ENCODE measurements around the gene GPR25.

Gene GPR25

GRCh38 chr1:200856716-200857357 is 15.9 kb upstream of the GPR25 start:
- TF ChIP-seq BACH2 (CRISPR knock-in tag; IDR thresholded peaks at IDR 0.05; ENCODE audit: borderline replicate concordance) (no peak), POU6F1 (CRISPR knock-in tag; IDR thresholded peaks at IDR 0.05; ENCODE audit: borderline replicate concordance, low read depth) (no peak), TCF4 (CRISPR knock-in tag; IDR thresholded peaks at IDR 0.05; ENCODE audit: borderline replicate concordance) (no peak), CSDC2 (CRISPR knock-in tag; IDR thresholded peaks at IDR 0.05) (no peak), PATZ1 (CRISPR knock-in tag; IDR thresholded peaks at IDR 0.05; ENCODE audit: borderline replicate concordance) (no peak), CREB5 (CRISPR knock-in tag; IDR thresholded peaks at IDR 0.05; ENCODE audit: low read depth) (no peak), ISL1 (CRISPR knock-in tag; IDR thresholded peaks at IDR 0.05) (no peak), ZFP3 (CRISPR knock-in tag; IDR thresholded peaks at IDR 0.05) (no peak), ZNF70 (CRISPR knock-in tag; IDR thresholded peaks at IDR 0.05) (no peak), ZNF8 (CRISPR knock-in tag; IDR thresholded peaks at IDR 0.05) (no peak), TSHZ2 (CRISPR knock-in tag; IDR thresholded peaks at IDR 0.05) (no peak)
- ATAC-seq, result peak; percentile 47

- ATAC-seq, result no peak
- no peak for TF ChIP-seq ZNF70 (CRISPR knock-in tag; IDR thresholded peaks at IDR 0.05)
- no peak for TF ChIP-seq OSR1 (CRISPR knock-in tag; IDR thresholded peaks at IDR 0.05)
- no peak for TF ChIP-seq RARB (CRISPR knock-in tag; IDR thresholded peaks at IDR 0.05)
- TF ChIP-seq TSHZ2 (CRISPR knock-in tag; IDR thresholded peaks at IDR 0.05), result no peak
- TF ChIP-seq CREB5 (CRISPR knock-in tag; IDR thresholded peaks at IDR 0.05; ENCODE audit: low read depth), result no peak
- TF ChIP-seq ZNF8 (CRISPR knock-in tag; IDR thresholded peaks at IDR 0.05), result no peak
- TF ChIP-seq SNAI2 (CRISPR knock-in tag; IDR thresholded peaks at IDR 0.05), result no peak
Observed at GRCh38 chr1:200857804-200858203, 15.0 kb upstream of the GPR25 start.

- no peak for ATAC-seq
- no peak for TF ChIP-seq RARB (CRISPR knock-in tag; IDR thresholded peaks at IDR 0.05)
- no peak for TF ChIP-seq CSDC2 (CRISPR knock-in tag; IDR thresholded peaks at IDR 0.05)
- no peak for TF ChIP-seq PPARA (CRISPR knock-in tag; IDR thresholded peaks at IDR 0.05; ENCODE audit: borderline replicate concordance)
- TF ChIP-seq ZFP3 (CRISPR knock-in tag; IDR thresholded peaks at IDR 0.05), result no peak
- no peak for TF ChIP-seq ESRRG (CRISPR knock-in tag; IDR thresholded peaks at IDR 0.05)
- no peak for TF ChIP-seq ZNF70 (CRISPR knock-in tag; IDR thresholded peaks at IDR 0.05)
- no peak for TF ChIP-seq CSRNP3 (CRISPR knock-in tag; IDR thresholded peaks at IDR 0.05)
- no peak for TF ChIP-seq TSHZ2 (CRISPR knock-in tag; IDR thresholded peaks at IDR 0.05)
- no peak for TF ChIP-seq TOX (CRISPR knock-in tag; IDR thresholded peaks at IDR 0.05; ENCODE audit: borderline replicate concordance)
Observed at GRCh38 chr1:200861937-200862647, 10.7 kb upstream of the GPR25 start.
